ENCODE data around the gene LOC101059915.
"Not testable (repeated sequence)": the region's sequence is repeated elsewhere in the genome, so short reads cannot be mapped to it uniquely, and the experiment has no call there.

Gene LOC101059915

GRCh38 chrX:71640002-71640401 is 27.3 kb upstream of the LOC101059915 start:
- Histone ChIP-seq H3K4me3 (no peak overlapping the region), H3K36me3 (no peaks in the 10 kb centered on the region), H3K27me3 (no peaks in the 10 kb centered on the region), H3K9me3 (no peaks in the 10 kb centered on the region), H3K27ac (no peak overlapping the region), H3K4me1 (no peaks in the 10 kb centered on the region)
- DNase-seq (ENCODE audit: low spot score in 2 of 2), result no peak
- TF ChIP-seq CTCF (IDR thresholded peaks at IDR 0.05), result no peak
- intact Hi-C loops (cut with DNase I), result no loop called here

GRCh38 chrX:71644406-71644805 is 22.9 kb upstream of the LOC101059915 start:
- H3K27me3 ChIP-seq; H3K9me3 ChIP-seq; H3K4me3 ChIP-seq; H3K36me3 ChIP-seq; DNase-seq (ENCODE audit: low spot score in 2 of 2); H3K4me1 ChIP-seq; intact Hi-C loops (cut with DNase I); H3K27ac ChIP-seq: not testable (repeated sequence)

DNA sequence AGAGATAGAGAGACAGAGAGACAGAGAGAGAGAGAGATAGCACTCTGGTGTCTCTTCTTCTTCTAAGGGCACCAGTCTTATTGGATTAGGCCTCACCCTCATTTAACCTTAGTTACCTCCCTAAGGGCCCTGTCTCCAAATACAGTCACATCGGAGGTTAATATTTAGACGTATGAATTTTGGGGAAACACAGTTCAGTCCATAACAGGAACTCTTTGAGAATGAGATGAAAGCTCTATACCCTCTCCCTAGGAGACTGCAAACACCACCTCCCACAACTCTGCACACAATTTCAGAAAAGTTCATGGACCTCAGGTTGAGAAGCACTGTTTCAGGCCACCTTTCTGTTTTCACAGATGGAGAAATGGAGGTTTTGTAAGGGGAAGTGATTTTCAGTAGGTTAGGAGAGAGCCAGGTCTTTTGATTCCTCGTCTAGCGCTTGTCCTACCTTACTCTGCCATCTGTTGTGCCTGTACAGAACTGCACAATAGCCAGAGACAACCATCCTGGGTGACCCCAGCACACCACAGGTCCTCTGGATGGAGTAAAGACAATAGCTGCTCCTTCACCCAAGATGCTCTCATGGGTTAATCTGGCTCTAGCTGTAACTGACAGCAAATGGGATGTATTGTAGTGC is 16.9 kb upstream of the LOC101059915 start:
- no peaks in the 10 kb centered on the region for H3K27me3 ChIP-seq
- no peak for DNase-seq (ENCODE audit: low spot score in 2 of 2)
- intact Hi-C loops (cut with DNase I), result no loop called here
- H3K27ac ChIP-seq, result no peak overlapping the region
- H3K4me3 ChIP-seq, result no peak overlapping the region
- H3K36me3 ChIP-seq, result no peaks in the 10 kb centered on the region
- H3K4me1 ChIP-seq, result no peaks in the 10 kb centered on the region
- no peaks in the 10 kb centered on the region for H3K9me3 ChIP-seq
- peak in 1 of 3 experiments; percentile 4 for TF ChIP-seq CTCF (IDR thresholded peaks at IDR 0.05)

GRCh38 chrX:71652405-71652804 is 14.9 kb upstream of the LOC101059915 start:
- intact Hi-C loops (cut with DNase I), result no loop called here
- no peaks in the 10 kb centered on the region for H3K4me1 ChIP-seq
- peak; percentile 7 to 66 (median 38) for TF ChIP-seq CTCF (IDR thresholded peaks at IDR 0.05)

GRCh38 chrX:71653344-71653743 is 14.0 kb upstream of the LOC101059915 start:
- intact Hi-C loops (cut with DNase I), result no loop called here
- Histone ChIP-seq H3K4me3 (no peak overlapping the region), H3K27me3 (no peaks in the 10 kb centered on the region)

More at GRCh38 chrX:71652405-71652804, 14.9 kb upstream of the LOC101059915 start:
- H3K27me3 ChIP-seq, result no peaks in the 10 kb centered on the region
- peak in 1 of 2 donors; percentile 62 for DNase-seq (ENCODE audit: low spot score in 2 of 2)
- no peak overlapping the region for H3K4me3 ChIP-seq
- no peaks in the 10 kb centered on the region for H3K9me3 ChIP-seq
- no peaks in the 10 kb centered on the region for H3K36me3 ChIP-seq
- no peak overlapping the region for H3K27ac ChIP-seq

DNA sequence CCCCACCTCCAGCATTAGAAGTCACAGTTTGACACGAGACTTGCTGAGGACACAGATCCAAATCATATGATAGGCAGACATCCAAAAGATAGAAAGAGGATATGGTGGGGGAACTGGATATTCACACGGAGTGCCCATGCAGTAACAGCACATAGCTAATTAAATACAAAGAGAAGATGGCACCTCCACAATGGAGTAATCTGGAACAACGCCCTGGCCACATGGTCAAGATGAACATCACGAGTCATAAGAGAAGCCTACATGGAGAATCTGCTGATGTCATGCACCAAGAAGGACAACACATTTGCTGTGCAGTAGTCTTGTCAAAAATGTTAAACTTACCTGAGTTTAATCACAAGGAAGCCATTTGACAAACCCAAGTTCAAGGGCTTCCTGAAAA is 10.1 kb upstream of the LOC101059915 start:
- Histone ChIP-seq H3K9me3 (no peaks in the 10 kb centered on the region), H3K4me1 (no peaks in the 10 kb centered on the region), H3K36me3 (no peaks in the 10 kb centered on the region), H3K27me3 (no peaks in the 10 kb centered on the region), H3K4me3 (no peak overlapping the region), H3K27ac (no peak overlapping the region)
- TF ChIP-seq CTCF (IDR thresholded peaks at IDR 0.05), result no peak
- no peak for DNase-seq (ENCODE audit: low spot score in 2 of 2)
- intact Hi-C loops (cut with DNase I), result no loop called here

More at GRCh38 chrX:71653344-71653743, 14.0 kb upstream of the LOC101059915 start:
- no peaks in the 10 kb centered on the region for H3K4me1 ChIP-seq
- no peak for TF ChIP-seq CTCF (IDR thresholded peaks at IDR 0.05)
- peak in 1 of 2 donors; percentile 39 for DNase-seq (ENCODE audit: low spot score in 2 of 2)
- H3K27ac ChIP-seq, result no peak overlapping the region
- H3K36me3 ChIP-seq, result no peaks in the 10 kb centered on the region
- no peaks in the 10 kb centered on the region for H3K9me3 ChIP-seq

Data from ascending aorta (tissue), 2 donors.